ENCODE measurements around the gene GIMAP1. TPM values are rescaled to one million over a fixed set of nuclear protein-coding genes. Genes with fewer than 3 reads are reported as not detected.

The GIMAP1 gene
- polyA plus RNA-seq, 1 donor (not counting 4 experiments of a cell fraction or from before 2014, with no cell fraction given) = not detected

GRCh38 chr7:150739033-150739432 lies 22.6 kb downstream of the GIMAP1 start:
- Histone ChIP-seq H4K20me1 (ENCODE audit: control insufficient read depth, extremely low read depth, insufficient read depth, low read length) (no peaks in the 10 kb centered on the region), H3K9me3 (ENCODE audit: control insufficient read depth, low read depth, low read length) (no peaks in the 10 kb centered on the region), H3K27me3 (ENCODE audit: control insufficient read depth, extremely low read depth, insufficient read depth, low read length) (no peaks in the 10 kb centered on the region), H2AFZ (ENCODE audit: control insufficient read depth, low read length) (no peak overlapping the region), H3K79me2 (ENCODE audit: control insufficient read depth, insufficient read depth, low read length) (no peaks in the 10 kb centered on the region), H3K4me3 (ENCODE audit: control insufficient read depth in 2 of 3, extremely low read depth in 1 of 3, insufficient read depth in 2 of 3, low read depth in 1 of 3, low read length in 3 of 3) (no peak overlapping the region), H3K27ac (ENCODE audit: control insufficient read depth, insufficient read depth, low read length) (no peak overlapping the region), H3K4me1 (ENCODE audit: control insufficient read depth, extremely low read depth, insufficient read depth, low read length) (peaks cover 3% of the 10 kb centered on the region), H3K36me3 (ENCODE audit: control insufficient read depth in 2 of 2, extremely low read depth in 1 of 2, insufficient read depth in 2 of 2, low read length in 2 of 2) (no peaks in the 10 kb centered on the region), H3K9me1 (ENCODE audit: control insufficient read depth, extremely low read depth, insufficient read depth, low read length) (no peaks in the 10 kb centered on the region), H3K9ac (ENCODE audit: control insufficient read depth, extremely low read depth, insufficient read depth, low read length) (no peak overlapping the region), H3K4me2 (ENCODE audit: control insufficient read depth, extremely low read depth, insufficient read depth, low read depth, low read length) (no peak overlapping the region)
- DNase-seq (ENCODE audit: low read depth, low spot score) (no peak), FAIRE-seq (no peak)
- dilution Hi-C loops (cut with MboI; ENCODE audit: extremely low pct_ligation_motif_present, low sequenced_read_pairs) = no loop called here
- TF ChIP-seq, protein P1, sequence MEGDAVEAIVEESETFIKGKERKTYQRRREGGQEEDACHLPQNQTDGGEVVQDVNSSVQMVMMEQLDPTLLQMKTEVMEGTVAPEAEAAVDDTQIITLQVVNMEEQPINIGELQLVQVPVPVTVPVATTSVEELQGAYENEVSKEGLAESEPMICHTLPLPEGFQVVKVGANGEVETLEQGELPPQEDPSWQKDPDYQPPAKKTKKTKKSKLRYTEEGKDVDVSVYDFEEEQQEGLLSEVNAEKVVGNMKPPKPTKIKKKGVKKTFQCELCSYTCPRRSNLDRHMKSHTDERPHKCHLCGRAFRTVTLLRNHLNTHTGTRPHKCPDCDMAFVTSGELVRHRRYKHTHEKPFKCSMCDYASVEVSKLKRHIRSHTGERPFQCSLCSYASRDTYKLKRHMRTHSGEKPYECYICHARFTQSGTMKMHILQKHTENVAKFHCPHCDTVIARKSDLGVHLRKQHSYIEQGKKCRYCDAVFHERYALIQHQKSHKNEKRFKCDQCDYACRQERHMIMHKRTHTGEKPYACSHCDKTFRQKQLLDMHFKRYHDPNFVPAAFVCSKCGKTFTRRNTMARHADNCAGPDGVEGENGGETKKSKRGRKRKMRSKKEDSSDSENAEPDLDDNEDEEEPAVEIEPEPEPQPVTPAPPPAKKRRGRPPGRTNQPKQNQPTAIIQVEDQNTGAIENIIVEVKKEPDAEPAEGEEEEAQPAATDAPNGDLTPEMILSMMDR (optimal IDR thresholded peaks at IDR 0.05 in 1 of 3, IDR thresholded peaks at IDR 0.05 in 1 of 3, conservative IDR thresholded peaks at IDR 0.05 in 1 of 3; ENCODE audit: extremely low read depth in 1 of 3, insufficient read depth in 2 of 3, low read length in 3 of 3) = no peak
- TF ChIP-seq EZH2 (IDR thresholded peaks at IDR 0.05; ENCODE audit: low read length) = no peak

DNA sequence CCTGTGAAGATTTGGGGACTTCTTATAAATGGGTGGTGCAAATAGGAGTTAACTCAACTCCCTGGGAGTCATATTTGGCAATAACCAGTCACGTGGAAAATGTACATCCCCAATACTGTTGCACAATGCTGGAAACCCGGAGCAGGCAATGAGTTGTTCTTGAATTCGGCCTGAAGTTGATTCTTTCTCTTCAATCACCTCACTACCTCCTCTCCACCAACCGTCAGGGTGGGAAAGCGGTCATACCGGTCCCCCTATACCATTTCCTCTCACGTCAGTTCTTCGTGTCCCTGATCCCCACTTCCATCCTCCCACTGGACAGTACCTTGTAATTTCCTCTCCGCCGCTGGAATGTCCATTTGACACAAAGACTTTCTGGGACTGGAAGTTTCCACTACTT lies 23.6 kb downstream of the GIMAP1 start:
- Histone ChIP-seq H4K20me1 (ENCODE audit: control insufficient read depth, extremely low read depth, insufficient read depth, low read length) (no peaks in the 10 kb centered on the region), H3K4me2 (ENCODE audit: control insufficient read depth, extremely low read depth, insufficient read depth, low read depth, low read length) (no peak overlapping the region), H3K4me1 (ENCODE audit: control insufficient read depth, extremely low read depth, insufficient read depth, low read length) (peaks cover 3% of the 10 kb centered on the region), H3K9me1 (ENCODE audit: control insufficient read depth, extremely low read depth, insufficient read depth, low read length) (no peaks in the 10 kb centered on the region), H3K9me3 (ENCODE audit: control insufficient read depth, low read depth, low read length) (no peaks in the 10 kb centered on the region), H3K4me3 (ENCODE audit: control insufficient read depth in 2 of 3, extremely low read depth in 1 of 3, insufficient read depth in 2 of 3, low read depth in 1 of 3, low read length in 3 of 3) (no peak overlapping the region), H2AFZ (ENCODE audit: control insufficient read depth, low read length) (no peak overlapping the region), H3K79me2 (ENCODE audit: control insufficient read depth, insufficient read depth, low read length) (no peaks in the 10 kb centered on the region), H3K36me3 (ENCODE audit: control insufficient read depth in 2 of 2, extremely low read depth in 1 of 2, insufficient read depth in 2 of 2, low read length in 2 of 2) (no peaks in the 10 kb centered on the region), H3K27me3 (ENCODE audit: control insufficient read depth, extremely low read depth, insufficient read depth, low read length) (no peaks in the 10 kb centered on the region), H3K27ac (ENCODE audit: control insufficient read depth, insufficient read depth, low read length) (no peak overlapping the region), H3K9ac (ENCODE audit: control insufficient read depth, extremely low read depth, insufficient read depth, low read length) (no peak overlapping the region)
- FAIRE-seq (no peak), DNase-seq (ENCODE audit: low read depth, low spot score) (no peak)
- TF ChIP-seq, protein P1 (optimal IDR thresholded peaks at IDR 0.05 in 1 of 3, IDR thresholded peaks at IDR 0.05 in 1 of 3, conservative IDR thresholded peaks at IDR 0.05 in 1 of 3; ENCODE audit: extremely low read depth in 1 of 3, insufficient read depth in 2 of 3, low read length in 3 of 3) = no peak
- TF ChIP-seq EZH2 (IDR thresholded peaks at IDR 0.05; ENCODE audit: low read length) = no peak
- dilution Hi-C loops (cut with MboI; ENCODE audit: extremely low pct_ligation_motif_present, low sequenced_read_pairs) = no loop called here

Measured in keratinocyte (primary cell).